GM18909 (cell line): ENCODE measurements around the gene ARHGAP31.
"Not testable (repeated sequence)": the region's sequence is repeated elsewhere in the genome, so short reads cannot be mapped to it uniquely, and the experiment has no call there.

Source experiments
- ATAC-seq: cut with Tn5 transposase; IDR thresholded peaks from one replicate; pipeline ENCODE4 v1.9.1; 2021; ENCODE audit warnings: mild to moderate bottlenecking; ENCODE audit not compliant: unreplicated experiment, poor library complexity

The ARHGAP31 gene

GRCh38 chr3:119294696-119295671 lies 801 bp downstream of the ARHGAP31 start:
- ATAC-seq, result peak; percentile 42

GRCh38 chr3:119295816-119296726 lies 1.9 kb downstream of the ARHGAP31 start:
- no peak for ATAC-seq

GRCh38 chr3:119296727-119297122 lies 2.5 kb downstream of the ARHGAP31 start:
- ATAC-seq, result no peak

GRCh38 chr3:119297169-119297568 lies 3.0 kb downstream of the ARHGAP31 start:
- no peak for ATAC-seq

GRCh38 chr3:119298565-119298941 lies 4.4 kb downstream of the ARHGAP31 start:
- ATAC-seq, result no peak

GRCh38 chr3:119300991-119301391 lies 6.8 kb downstream of the ARHGAP31 start:
- no peak for ATAC-seq

GRCh38 chr3:119301662-119302061 lies 7.5 kb downstream of the ARHGAP31 start:
- ATAC-seq, result no peak

- peak; percentile 63 for ATAC-seq
Measured at GRCh38 chr3:119302697-119303551, 8.7 kb downstream of the ARHGAP31 start.

GRCh38 chr3:119304201-119304713 lies 10.1 kb downstream of the ARHGAP31 start:
- ATAC-seq, result no peak

GRCh38 chr3:119305286-119305685 lies 11.1 kb downstream of the ARHGAP31 start:
- ATAC-seq, result no peak

- not testable (repeated sequence) for ATAC-seq
Measured at GRCh38 chr3:119306378-119306777, 12.2 kb downstream of the ARHGAP31 start.

GRCh38 chr3:119308355-119308754 lies 14.2 kb downstream of the ARHGAP31 start:
- no peak for ATAC-seq

- no peak for ATAC-seq
Measured at GRCh38 chr3:119309591-119309990, 15.4 kb downstream of the ARHGAP31 start.

GRCh38 chr3:119310071-119310470 lies 15.9 kb downstream of the ARHGAP31 start:
- ATAC-seq, result no peak

GRCh38 chr3:119311081-119311925 lies 17.1 kb downstream of the ARHGAP31 start:
- no peak for ATAC-seq

GRCh38 chr3:119313461-119313860 lies 19.3 kb downstream of the ARHGAP31 start:
- no peak for ATAC-seq

GRCh38 chr3:119314821-119315220 lies 20.6 kb downstream of the ARHGAP31 start:
- ATAC-seq, result no peak

GRCh38 chr3:119315600-119316312 lies 21.6 kb downstream of the ARHGAP31 start:
- ATAC-seq, result no peak
